HEK293 (cell line): Measurements from ENCODE around the gene CGGBP1.
A peak's percentile ranks its signal among the peaks of the same experiment; 100 is the strongest.

Source experiments
- CTCF ChIA-PET: fragments of 350-600 bp; formaldehyde crosslinking; extraction: SDS; loops from one replicate; lab custom pipeline; 2021; ENCODE audit warnings: antibody characterized with exemption; lab: Yijun Ruan, JAX
- POLR2A ChIA-PET: fragments of 300-600 bp; formaldehyde crosslinking; extraction: SDS; loops from one replicate; lab custom pipeline; 2020; ENCODE audit warnings: antibody characterized with exemption, inconsistent platforms; lab: Yijun Ruan, JAX
- H3K27ac ChIP-seq: fragments of 200-500 bp; sonication (Bioruptor generic); 2 replicates; pipeline ENCODE4 v1.5.1; 2014; ENCODE audit warnings: low read depth, low read length, control low read depth, inconsistent platforms; ENCODE audit errors: extremely low read depth
- H3K36me3 ChIP-seq, 2 experiments: fragments of 200-500 bp in 1 of 2; sonication (Bioruptor generic) in 1 of 2; 1 replicate in 1 of 2; 2 replicates in 1 of 2; pipeline ENCODE4 v1.5.1; 2014 to 2017; ENCODE audit warnings: inconsistent platforms in 2 of 2, low read length in 2 of 2; ENCODE audit not compliant: control insufficient read depth in 2 of 2, insufficient read depth in 1 of 2
- H3K4me1 ChIP-seq: fragments of 200-500 bp; sonication (Bioruptor generic); 2 replicates; pipeline ENCODE4 v1.5.1; 2014; ENCODE audit warnings: mild to moderate bottlenecking, low read length, inconsistent platforms; ENCODE audit not compliant: control insufficient read depth, insufficient read depth
- H3K4me3 ChIP-seq: 2 replicates; pipeline ENCODE4 v1.5.1; 2011; ENCODE audit warnings: low read depth, mild to moderate bottlenecking, control low read depth, low read length, moderate library complexity
- H3K9me3 ChIP-seq: fragments of 200-500 bp; sonication (Bioruptor generic); 2 replicates; pipeline ENCODE4 v1.5.1; 2014; ENCODE audit warnings: low read depth, low read length, inconsistent platforms; ENCODE audit not compliant: control insufficient read depth, insufficient read depth
- EGR2 ChIP-seq: fragments of 450-650 bp; formaldehyde crosslinking; IDR thresholded peaks from 2 replicates; pipeline ENCODE4 v1.5.1; 2016; ENCODE audit warnings: low read depth, missing biosample characterization, missing genetic modification characterization
- GLIS2 ChIP-seq: fragments of 450-650 bp; formaldehyde crosslinking; IDR thresholded peaks from 2 replicates; pipeline ENCODE4 v1.5.1; 2016; ENCODE audit warnings: missing biosample characterization, missing genetic modification characterization
- HOXC10 ChIP-seq: sonication (generic); formaldehyde crosslinking; IDR thresholded peaks from 2 replicates; pipeline ENCODE4 v1.8.1; 2023; ENCODE audit warnings: mild to moderate bottlenecking, missing genetic modification reagents
- IKZF3 ChIP-seq: fragments of 450-650 bp; IDR thresholded peaks from 2 replicates; pipeline ENCODE4 v1.5.0; 2018; ENCODE audit warnings: missing biosample characterization, mild to moderate bottlenecking, missing genetic modification characterization, moderate library complexity
- KLF8 ChIP-seq: fragments of 450-650 bp; formaldehyde crosslinking; IDR thresholded peaks from 2 replicates; pipeline ENCODE4 v1.5.1; 2016; ENCODE audit warnings: missing biosample characterization, missing genetic modification characterization
- OVOL3 ChIP-seq: fragments of 450-650 bp; formaldehyde crosslinking; IDR thresholded peaks from 2 replicates; pipeline ENCODE4 v1.5.1; 2016; ENCODE audit warnings: missing biosample characterization, missing genetic modification characterization
- SETDB1 ChIP-seq: IDR thresholded peaks from one replicate; pipeline ENCODE4 v1.6.1; 2017; ENCODE audit warnings: mild to moderate bottlenecking, low read length, moderate library complexity, mixed read lengths; ENCODE audit not compliant: insufficient read length
- TCF7L2 ChIP-seq: IDR thresholded peaks from 2 replicates; pipeline ENCODE4 v1.6.1; 2011; ENCODE audit warnings: low read depth, mild to moderate bottlenecking, inconsistent platforms, low read length, moderate library complexity, borderline replicate concordance
- TRIM28 ChIP-seq: IDR thresholded peaks from 2 replicates; pipeline ENCODE4 v1.6.1; 2011; ENCODE audit warnings: low read length, control low read depth, borderline replicate concordance
- ZBTB20 ChIP-seq: fragments of 450-650 bp; formaldehyde crosslinking; IDR thresholded peaks from 2 replicates; pipeline ENCODE4 v1.5.1; 2016; ENCODE audit warnings: missing biosample characterization, missing genetic modification characterization
- ZNF114 ChIP-seq: fragments of 450-650 bp; formaldehyde crosslinking; IDR thresholded peaks from 2 replicates; pipeline ENCODE4 v1.5.0; 2017; ENCODE audit warnings: missing biosample characterization, missing genetic modification characterization
- ZNF132 ChIP-seq: fragments of 450-650 bp; formaldehyde crosslinking; IDR thresholded peaks from 2 replicates; pipeline ENCODE4 v1.5.1; 2017; ENCODE audit warnings: missing biosample characterization, missing genetic modification characterization, borderline replicate concordance
- ZNF138 ChIP-seq: fragments of 450-650 bp; formaldehyde crosslinking; IDR thresholded peaks from 2 replicates; pipeline ENCODE4 v1.5.1; 2016; ENCODE audit warnings: missing biosample characterization, missing genetic modification characterization, borderline replicate concordance
- ZNF169 ChIP-seq: fragments of 450-650 bp; formaldehyde crosslinking; IDR thresholded peaks from 2 replicates; pipeline ENCODE4 v1.5.1; 2016; ENCODE audit warnings: missing biosample characterization, missing genetic modification characterization
- ZNF221 ChIP-seq: fragments of 450-650 bp; formaldehyde crosslinking; IDR thresholded peaks from 2 replicates; pipeline ENCODE4 v1.5.1; 2017; ENCODE audit warnings: missing biosample characterization, missing genetic modification characterization, borderline replicate concordance
- ZNF239 ChIP-seq: fragments of 450-650 bp; formaldehyde crosslinking; IDR thresholded peaks from 2 replicates; pipeline ENCODE4 v1.5.1; 2016; ENCODE audit warnings: missing biosample characterization, missing genetic modification characterization
- ZNF274 ChIP-seq, 2 experiments: fragments of 200-500 bp in 1 of 2; fragments of 450-650 bp in 1 of 2; sonication (Bioruptor generic) in 1 of 2; formaldehyde crosslinking in 1 of 2; IDR thresholded peaks; 2 replicates each; pipeline versions ENCODE4 v1.5.1 to v1.6.1; 2014 to 2016; ENCODE audit warnings: borderline replicate concordance in 1 of 2, inconsistent platforms in 1 of 2, low read length in 1 of 2, missing biosample characterization in 1 of 2, missing genetic modification characterization in 1 of 2
- ZNF596 ChIP-seq: fragments of 450-650 bp; IDR thresholded peaks from 2 replicates; pipeline ENCODE4 v1.5.0; 2018; ENCODE audit warnings: missing biosample characterization, mild to moderate bottlenecking, missing genetic modification characterization, moderate library complexity
- ZNF658 ChIP-seq: fragments of 450-650 bp; formaldehyde crosslinking; IDR thresholded peaks from 2 replicates; pipeline ENCODE4; 2016; ENCODE audit warnings: missing biosample characterization, missing genetic modification characterization
- ZNF670 ChIP-seq: fragments of 450-650 bp; formaldehyde crosslinking; IDR thresholded peaks from 2 replicates; pipeline ENCODE4 v1.5.1; 2016; ENCODE audit warnings: missing biosample characterization, missing genetic modification characterization, low read depth
- TF ChIP-seq, protein P1 (sequence below): fragments of 450-650 bp; formaldehyde crosslinking; IDR thresholded peaks from 2 replicates; pipeline ENCODE4 v1.5.1; 2017; ENCODE audit warnings: missing biosample characterization, missing genetic modification characterization
- TF ChIP-seq, protein P2 (sequence below): fragments of 450-650 bp; formaldehyde crosslinking; IDR thresholded peaks from 2 replicates; pipeline ENCODE4 v1.5.1; 2016; ENCODE audit warnings: missing biosample characterization, missing genetic modification characterization, borderline replicate concordance
- TF ChIP-seq, protein P3 (sequence below): fragments of 450-650 bp; IDR thresholded peaks from 2 replicates; pipeline ENCODE4 v1.5.1; 2018; ENCODE audit warnings: missing biosample characterization, missing genetic modification characterization
- TF ChIP-seq, protein P4 (sequence below): fragments of 450-650 bp; formaldehyde crosslinking; IDR thresholded peaks from 2 replicates; pipeline ENCODE4 v1.5.1; 2017; ENCODE audit warnings: missing biosample characterization, missing genetic modification characterization

The CGGBP1 gene

DNA sequence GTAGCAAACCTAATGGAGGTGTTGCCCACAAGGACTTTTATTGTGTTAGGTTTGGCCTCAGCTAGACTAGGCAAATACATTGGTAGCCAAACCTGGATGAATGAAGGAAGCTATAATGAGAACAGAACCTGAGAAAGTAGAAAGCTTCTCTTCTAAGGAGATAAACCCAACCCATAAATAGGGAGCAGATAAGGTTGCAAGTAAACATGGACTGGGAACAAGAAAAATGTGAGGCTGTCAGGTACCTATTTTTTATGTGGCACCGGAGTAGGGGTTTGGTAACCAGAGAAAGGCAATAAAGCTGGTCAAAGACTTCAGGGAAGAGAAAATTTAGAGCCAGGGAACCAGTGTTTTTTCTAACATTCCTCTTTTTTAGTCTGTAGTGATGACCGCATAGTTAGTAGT is 25.3 kb upstream of the CGGBP1 start (continued):
- TF ChIP-seq SETDB1 = no peak
- TF ChIP-seq KLF8 = no peak
- TF ChIP-seq, protein P1, sequence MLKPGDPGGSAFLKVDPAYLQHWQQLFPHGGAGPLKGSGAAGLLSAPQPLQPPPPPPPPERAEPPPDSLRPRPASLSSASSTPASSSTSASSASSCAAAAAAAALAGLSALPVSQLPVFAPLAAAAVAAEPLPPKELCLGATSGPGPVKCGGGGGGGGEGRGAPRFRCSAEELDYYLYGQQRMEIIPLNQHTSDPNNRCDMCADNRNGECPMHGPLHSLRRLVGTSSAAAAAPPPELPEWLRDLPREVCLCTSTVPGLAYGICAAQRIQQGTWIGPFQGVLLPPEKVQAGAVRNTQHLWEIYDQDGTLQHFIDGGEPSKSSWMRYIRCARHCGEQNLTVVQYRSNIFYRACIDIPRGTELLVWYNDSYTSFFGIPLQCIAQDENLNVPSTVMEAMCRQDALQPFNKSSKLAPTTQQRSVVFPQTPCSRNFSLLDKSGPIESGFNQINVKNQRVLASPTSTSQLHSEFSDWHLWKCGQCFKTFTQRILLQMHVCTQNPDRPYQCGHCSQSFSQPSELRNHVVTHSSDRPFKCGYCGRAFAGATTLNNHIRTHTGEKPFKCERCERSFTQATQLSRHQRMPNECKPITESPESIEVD (tag by site-specific recombination) = peak; percentile 76
- no peak for TF ChIP-seq ZNF274 (IDR thresholded peaks at IDR 0.05; ENCODE audit: low read length)
- TF ChIP-seq ZNF274 (tag by site-specific recombination; IDR thresholded peaks at IDR 0.05; ENCODE audit: borderline replicate concordance) = no peak
- TF ChIP-seq TCF7L2 = no peak
- TF ChIP-seq, protein P2, sequence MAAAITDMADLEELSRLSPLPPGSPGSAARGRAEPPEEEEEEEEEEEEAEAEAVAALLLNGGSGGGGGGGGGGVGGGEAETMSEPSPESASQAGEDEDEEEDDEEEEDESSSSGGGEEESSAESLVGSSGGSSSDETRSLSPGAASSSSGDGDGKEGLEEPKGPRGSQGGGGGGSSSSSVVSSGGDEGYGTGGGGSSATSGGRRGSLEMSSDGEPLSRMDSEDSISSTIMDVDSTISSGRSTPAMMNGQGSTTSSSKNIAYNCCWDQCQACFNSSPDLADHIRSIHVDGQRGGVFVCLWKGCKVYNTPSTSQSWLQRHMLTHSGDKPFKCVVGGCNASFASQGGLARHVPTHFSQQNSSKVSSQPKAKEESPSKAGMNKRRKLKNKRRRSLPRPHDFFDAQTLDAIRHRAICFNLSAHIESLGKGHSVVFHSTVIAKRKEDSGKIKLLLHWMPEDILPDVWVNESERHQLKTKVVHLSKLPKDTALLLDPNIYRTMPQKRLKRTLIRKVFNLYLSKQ = no peak
- TF ChIP-seq ZNF138 = no peak
- no peak for TF ChIP-seq ZNF114 (tag by site-specific recombination)
- no peak for TF ChIP-seq ZNF239 (tag by site-specific recombination)
- peak; percentile 51; the same call in 1 of the 2 replicates for TF ChIP-seq ZBTB20 (tag by site-specific recombination)

DNA sequence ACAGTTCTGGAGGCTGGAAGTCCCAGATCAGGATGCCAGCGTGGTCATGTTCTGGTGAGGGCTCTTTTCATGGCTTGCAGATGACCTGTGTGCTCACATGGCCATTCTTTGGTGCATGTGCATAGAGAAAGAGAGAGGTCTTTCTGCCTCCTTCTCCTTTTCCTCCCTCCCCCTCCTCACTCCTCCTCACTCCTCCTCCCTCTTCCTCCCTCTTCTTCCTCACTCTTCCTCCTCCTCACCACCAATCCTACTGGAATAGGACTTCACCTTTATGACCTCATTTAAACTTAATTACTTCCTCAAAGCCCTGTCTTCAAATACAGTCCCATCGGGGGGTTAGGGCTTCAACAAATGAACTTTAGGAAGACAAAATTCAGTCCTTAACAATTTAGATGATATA is 24.0 kb upstream of the CGGBP1 start:
- H3K36me3 ChIP-seq = peaks cover 0 to 11% of the 10 kb centered on the region in 2 experiments; a peak in 2 of 3 replicates
- POLR2A ChIA-PET = no interaction called here
- H3K4me1 ChIP-seq = no peaks in the 10 kb centered on the region
- no peak overlapping the region for H3K27ac ChIP-seq
- TF ChIP-seq, protein P3, sequence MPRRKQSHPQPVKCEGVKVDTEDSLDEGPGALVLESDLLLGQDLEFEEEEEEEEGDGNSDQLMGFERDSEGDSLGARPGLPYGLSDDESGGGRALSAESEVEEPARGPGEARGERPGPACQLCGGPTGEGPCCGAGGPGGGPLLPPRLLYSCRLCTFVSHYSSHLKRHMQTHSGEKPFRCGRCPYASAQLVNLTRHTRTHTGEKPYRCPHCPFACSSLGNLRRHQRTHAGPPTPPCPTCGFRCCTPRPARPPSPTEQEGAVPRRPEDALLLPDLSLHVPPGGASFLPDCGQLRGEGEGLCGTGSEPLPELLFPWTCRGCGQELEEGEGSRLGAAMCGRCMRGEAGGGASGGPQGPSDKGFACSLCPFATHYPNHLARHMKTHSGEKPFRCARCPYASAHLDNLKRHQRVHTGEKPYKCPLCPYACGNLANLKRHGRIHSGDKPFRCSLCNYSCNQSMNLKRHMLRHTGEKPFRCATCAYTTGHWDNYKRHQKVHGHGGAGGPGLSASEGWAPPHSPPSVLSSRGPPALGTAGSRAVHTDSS (tag by site-specific recombination) = peak; percentile 68
- no peak for TF ChIP-seq HOXC10
- no peak for TF ChIP-seq OVOL3 (tag by site-specific recombination)
- TF ChIP-seq ZNF658 = no peak
- TF ChIP-seq, protein P4, sequence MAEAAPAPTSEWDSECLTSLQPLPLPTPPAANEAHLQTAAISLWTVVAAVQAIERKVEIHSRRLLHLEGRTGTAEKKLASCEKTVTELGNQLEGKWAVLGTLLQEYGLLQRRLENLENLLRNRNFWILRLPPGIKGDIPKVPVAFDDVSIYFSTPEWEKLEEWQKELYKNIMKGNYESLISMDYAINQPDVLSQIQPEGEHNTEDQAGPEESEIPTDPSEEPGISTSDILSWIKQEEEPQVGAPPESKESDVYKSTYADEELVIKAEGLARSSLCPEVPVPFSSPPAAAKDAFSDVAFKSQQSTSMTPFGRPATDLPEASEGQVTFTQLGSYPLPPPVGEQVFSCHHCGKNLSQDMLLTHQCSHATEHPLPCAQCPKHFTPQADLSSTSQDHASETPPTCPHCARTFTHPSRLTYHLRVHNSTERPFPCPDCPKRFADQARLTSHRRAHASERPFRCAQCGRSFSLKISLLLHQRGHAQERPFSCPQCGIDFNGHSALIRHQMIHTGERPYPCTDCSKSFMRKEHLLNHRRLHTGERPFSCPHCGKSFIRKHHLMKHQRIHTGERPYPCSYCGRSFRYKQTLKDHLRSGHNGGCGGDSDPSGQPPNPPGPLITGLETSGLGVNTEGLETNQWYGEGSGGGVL (tag by site-specific recombination) = 0 out of 2 replicates have a peak, but pooled peaks have one; percentile 24
- TF ChIP-seq GLIS2 (tag by site-specific recombination) = no peak
- TF ChIP-seq EGR2 (tag by site-specific recombination) = peak; percentile 75
- no peak for TF ChIP-seq ZNF169 (tag by site-specific recombination)
- CTCF ChIA-PET = no interaction called here
- H3K4me3 ChIP-seq = no peak overlapping the region
- H3K9me3 ChIP-seq = no peaks in the 10 kb centered on the region

DNA sequence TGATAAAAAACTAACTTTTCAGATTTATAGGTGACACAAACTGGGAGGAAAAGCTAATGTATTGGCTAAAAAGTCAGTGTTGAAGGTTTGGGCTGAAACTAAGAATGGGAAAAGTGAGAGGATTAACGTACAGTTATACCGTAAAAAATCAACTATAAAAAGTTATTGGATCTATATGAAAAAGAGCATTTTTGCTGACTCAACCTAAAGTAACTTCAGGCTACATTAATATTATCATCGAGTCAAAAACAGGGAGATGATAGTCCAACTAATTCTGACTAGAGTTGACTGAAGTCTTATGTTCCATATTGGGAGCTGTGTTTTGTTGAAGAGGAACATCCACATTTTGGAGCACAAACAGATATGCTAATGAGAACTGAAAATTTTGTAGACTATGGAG is 20.1 kb upstream of the CGGBP1 start:
- POLR2A ChIA-PET = no interaction called here
- CTCF ChIA-PET = no interaction called here
- no peak for TF ChIP-seq TRIM28
- no peak for TF ChIP-seq SETDB1
- TF ChIP-seq ZNF132 (tag by site-specific recombination) = no peak
- TF ChIP-seq, protein P2 = no peak
- TF ChIP-seq ZNF221 (tag by site-specific recombination) = no peak
- TF ChIP-seq IKZF3 (tag by site-specific recombination) = no peak
- TF ChIP-seq ZNF670 (tag by site-specific recombination) = no peak
- no peak for TF ChIP-seq ZNF596 (tag by site-specific recombination)
- Histone ChIP-seq H3K4me3 (no peak overlapping the region), H3K27ac (no peak overlapping the region), H3K9me3 (no peaks in the 10 kb centered on the region), H3K4me1 (no peaks in the 10 kb centered on the region), H3K36me3 (no peaks in the 10 kb centered on the region)
